Stimulated activated naive CD4-positive, alpha-beta T cell (primary cell): ENCODE results near the gene CADPS2.
"Not testable (repeated sequence)": the region's sequence is repeated elsewhere in the genome, so short reads cannot be mapped to it uniquely, and the experiment has no call there.

Experiments used
- DNase-seq, 6 experiments: peaks; one replicate each; lab custom pipeline; 2025; lab: John Stamatoyannopoulos, UW

CADPS2 gene

GRCh38 chr7:122709930-122710646, 176.2 kb downstream of the CADPS2 start:
- no peak for DNase-seq

GRCh38 chr7:122706836-122707235, 179.4 kb downstream of the CADPS2 start:
- DNase-seq, result no peak

GRCh38 chr7:122702872-122703510, 183.3 kb downstream of the CADPS2 start, which contains the start of gene RNF148:
Gene RNF148, minus strand, starts transcription at chr7:122702922. Its CDS starts 172 bp downstream, at chr7:122702750.
- DNase-seq, result no peak

DNA sequence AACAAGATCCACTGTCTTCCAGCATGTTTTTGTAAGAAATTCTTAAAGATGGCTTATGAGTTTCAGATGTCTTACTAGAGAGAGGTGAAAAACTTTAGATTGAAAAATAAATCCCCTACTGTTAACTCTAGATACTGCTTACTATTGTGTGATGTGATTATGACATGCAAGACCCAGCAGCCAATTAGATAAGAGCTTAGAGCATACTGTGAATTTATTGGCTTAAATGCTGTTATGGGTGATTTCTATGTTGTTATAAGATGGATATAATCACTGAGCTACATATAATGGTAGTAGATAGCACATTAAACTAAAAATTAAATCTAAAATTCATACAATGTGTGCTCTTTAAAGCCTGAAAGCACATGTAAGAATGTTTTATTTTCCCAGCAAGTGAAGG, 187.2 kb downstream of the CADPS2 start, which contains the start of gene RNF133:
RNF133 (minus strand) TSS at position 101 of the 400 bp plus-strand sequence. CDS start 199 bp downstream, outside the sequence.
- DNase-seq, result no peak

DNA sequence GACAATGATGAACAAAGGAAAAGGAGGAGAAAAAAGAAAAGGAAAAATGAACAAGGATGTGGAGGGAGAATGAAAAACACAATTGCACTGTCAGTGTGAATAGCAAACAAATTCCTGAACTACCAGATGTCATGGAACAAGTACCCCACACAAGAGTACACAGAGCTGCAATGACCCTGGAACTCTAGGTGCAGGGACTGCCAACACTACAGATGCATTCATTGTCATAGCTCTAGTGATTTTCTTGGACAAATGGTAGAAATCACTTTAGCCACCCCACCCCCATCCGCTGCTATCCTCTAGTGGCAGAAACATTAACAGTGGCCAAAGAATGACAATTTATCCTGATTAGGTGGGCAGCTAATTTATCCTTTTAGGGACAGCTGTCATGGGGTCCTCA, 190.4 kb downstream of the CADPS2 start:
- DNase-seq, result no peak

DNA sequence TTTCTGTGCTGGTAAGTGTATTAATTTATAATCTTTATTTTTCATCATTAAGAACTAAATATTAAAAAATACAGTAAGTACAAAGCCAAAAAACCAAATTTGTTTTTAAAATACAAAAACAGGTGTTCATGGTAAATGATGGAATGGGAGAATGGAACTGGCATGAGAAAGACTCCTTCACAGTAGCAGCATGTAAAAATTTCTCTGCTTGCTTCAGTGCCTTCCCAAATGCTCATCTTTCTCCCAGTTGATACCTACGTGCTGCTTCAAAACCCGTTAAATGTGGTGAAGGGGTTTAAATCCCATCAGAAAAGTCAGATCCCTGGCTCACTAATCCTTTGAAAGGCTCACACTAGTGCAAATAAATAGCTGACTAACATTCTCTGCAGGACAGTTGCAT, 191.6 kb downstream of the CADPS2 start:
- DNase-seq, result no peak

- no peak for DNase-seq
These were observed 193.4 kb downstream of the CADPS2 start for GRCh38 chr7:122692769-122693309.

DNA sequence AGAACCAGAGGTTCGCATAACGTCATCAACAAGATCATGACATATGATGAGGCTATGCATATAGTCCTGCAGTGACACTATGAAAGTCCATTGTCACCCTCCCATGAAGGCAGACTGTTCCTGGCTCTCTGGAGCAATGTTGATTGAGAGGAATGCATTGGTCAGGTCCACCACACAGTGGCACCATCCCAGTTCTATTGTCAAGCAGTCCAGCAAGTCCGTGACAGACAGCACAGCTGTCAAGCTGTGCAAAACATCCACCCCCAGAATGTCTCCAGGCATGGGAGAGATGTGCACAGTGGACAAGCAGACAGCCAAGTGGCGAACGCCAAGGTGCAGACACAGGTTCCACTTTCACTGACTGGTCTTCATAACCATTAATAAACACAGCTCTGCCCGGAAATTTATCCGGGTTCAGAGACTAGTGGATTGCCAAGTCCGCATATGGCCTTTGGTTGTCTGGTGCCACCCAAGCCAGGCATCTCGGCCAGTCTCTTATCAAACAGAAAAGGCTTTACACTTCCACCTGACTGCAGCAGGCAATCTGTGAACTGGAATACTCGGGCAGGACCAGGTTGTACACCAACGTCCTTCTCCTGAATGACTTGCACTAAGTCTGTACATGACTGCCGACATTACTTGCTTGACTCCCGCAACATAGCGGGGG, 194.6 kb downstream of the CADPS2 start:
- DNase-seq, result no peak

DNA sequence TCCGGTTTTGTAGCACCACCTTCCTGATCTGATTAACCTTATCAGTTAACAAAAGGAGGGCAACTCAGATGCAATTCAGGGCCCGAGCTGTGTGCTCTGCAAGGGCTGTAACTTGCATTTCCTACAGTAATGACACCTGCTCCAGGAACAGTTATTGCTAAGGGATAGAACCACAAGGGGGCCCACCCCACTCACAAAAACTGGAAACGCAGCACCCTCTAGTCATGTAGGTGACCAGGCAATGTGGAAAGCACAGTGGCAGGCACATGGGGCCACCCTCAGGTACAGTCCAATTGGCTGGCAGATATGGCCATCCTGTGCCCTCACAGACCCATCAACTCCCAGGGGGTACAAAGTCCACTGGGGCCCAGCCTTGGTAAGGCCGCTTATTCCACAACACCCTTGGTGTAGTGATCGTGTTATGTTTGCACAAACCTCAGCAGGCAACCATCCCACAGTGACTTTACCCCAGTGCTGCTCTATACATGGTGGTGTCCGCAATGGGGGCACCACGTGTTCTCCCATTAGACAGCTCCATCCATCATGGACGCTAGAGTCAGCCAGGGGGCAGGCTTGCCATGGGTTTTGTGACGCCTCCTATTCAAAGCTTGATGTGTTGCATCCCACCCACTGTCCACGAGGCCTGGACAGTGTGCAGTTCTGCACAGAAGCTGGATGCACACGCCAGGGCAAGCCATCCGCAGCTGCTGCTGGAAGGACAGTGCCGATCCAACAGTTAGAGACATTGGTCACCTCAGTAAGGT, 196.7 kb downstream of the CADPS2 start:
- no peak for DNase-seq

DNA sequence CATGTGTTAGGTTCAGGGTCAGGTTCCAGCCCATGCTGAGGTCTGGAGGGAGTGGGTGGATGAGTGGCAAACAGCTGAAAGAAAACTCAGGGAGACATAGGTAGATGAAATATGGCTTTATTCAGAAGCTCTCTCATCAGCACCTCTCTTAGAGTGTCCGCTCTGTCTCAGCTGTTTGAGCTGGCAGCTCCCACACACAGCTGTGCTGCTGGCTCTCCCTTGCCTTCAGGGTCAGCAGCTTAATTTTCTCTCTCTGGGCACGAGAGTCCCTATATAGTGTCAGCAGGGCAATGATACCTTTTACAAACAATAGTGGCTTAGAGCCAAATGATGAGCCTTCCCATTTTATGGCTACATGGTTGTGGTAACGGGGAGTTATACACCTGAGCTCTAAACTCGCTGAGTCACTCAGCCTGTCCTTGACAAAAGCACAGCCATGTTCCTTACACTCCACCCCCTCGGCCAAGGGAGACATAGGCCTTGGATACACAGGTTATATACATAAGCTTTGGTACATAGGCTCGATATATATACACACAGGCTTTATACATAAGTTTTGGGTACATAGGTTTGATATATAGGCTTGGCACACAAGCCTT, 197.8 kb downstream of the CADPS2 start:
- no peak for DNase-seq

DNA sequence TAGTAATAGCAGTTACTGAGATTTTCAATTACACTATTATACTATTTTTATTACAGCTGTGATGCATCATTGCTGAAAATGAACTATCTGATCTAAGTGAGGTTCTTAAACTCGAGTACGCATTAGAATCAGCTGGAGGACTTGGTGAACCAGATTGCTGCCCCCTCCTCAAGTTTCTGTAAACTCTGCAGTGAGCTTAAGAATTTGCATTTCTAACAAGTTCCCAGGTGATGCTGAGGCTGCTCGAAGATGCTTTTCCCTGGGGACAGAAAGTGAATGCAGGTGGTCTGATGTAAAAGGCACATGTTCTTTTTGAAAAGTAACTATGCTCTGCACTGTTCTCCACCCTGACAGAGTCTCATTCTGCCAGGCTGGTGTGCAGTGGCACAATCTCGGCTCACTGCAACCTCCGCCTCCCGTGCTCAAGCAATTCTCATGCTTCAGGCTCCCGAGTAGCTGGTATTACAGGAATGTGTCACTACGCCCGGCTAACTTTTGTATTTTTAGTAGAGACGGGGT, 199.8 kb downstream of the CADPS2 start:
- DNase-seq, result no peak

- DNase-seq, result no peak
These were observed 201.8 kb downstream of the CADPS2 start for GRCh38 chr7:122684504-122684903.

GRCh38 chr7:122682815-122683550, 203.3 kb downstream of the CADPS2 start:
- DNase-seq, result no peak

GRCh38 chr7:122681186-122681585, 205.1 kb downstream of the CADPS2 start:
- DNase-seq, result not testable (repeated sequence)

GRCh38 chr7:122679813-122680212, 206.4 kb downstream of the CADPS2 start:
- no peak for DNase-seq

- DNase-seq, result not testable (repeated sequence)
These were observed 207.0 kb downstream of the CADPS2 start for GRCh38 chr7:122679269-122679709.

GRCh38 chr7:122677149-122677548, 209.1 kb downstream of the CADPS2 start:
- no peak for DNase-seq

DNA sequence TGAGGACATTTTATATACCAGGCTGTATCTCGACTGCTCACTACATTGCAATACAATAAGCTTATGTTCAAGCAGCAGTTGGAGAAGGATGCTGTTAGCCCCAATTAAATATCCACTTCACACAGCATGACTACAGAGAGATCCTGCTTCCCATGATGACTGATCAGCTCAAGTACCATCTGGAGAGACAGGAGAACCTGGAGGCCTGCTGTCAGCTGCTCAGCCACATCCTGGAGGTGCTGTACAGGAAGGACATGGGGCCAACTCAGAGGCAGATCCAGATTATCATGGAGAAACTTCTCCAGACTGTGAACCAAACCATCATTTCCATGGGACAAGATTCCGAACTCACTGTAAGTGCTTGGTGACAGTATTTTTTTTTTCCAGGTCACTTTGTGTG, 209.8 kb downstream of the CADPS2 start:
- no peak for DNase-seq

- DNase-seq, result no peak
These were observed 210.6 kb downstream of the CADPS2 start for GRCh38 chr7:122675621-122676020.

DNA sequence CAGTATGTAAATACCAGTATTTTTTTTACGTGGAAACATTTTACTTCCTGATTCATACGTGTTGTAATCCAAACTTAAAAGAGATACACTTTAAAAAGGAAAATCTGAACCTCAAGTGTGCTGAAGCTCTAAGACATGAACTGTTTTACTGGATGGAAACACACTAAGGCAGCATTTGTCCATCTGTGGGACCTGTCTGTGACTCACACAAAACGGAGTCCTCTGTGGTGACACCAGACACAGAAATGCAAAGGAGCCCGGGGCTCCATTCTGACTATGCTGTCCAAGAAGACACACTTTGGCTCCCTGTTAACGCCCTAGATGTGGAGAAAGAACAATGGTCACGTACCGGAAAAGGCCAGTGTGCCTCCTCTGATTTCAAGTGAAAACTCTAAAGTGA, 211.2 kb downstream of the CADPS2 start:
- DNase-seq, result no peak
